ENCODE data around the gene TLCD3A. TPM values are rescaled to one million over a fixed set of nuclear protein-coding genes. Genes with fewer than 3 reads are reported as not detected.
"Not testable (repeated sequence)": the region's sequence is repeated elsewhere in the genome, so short reads cannot be mapped to it uniquely, and the experiment has no call there.

TLCD3A gene
- total and polyA plus RNA-seq, 2 of the 4 experiments (the other 2 are of a cell fraction) = 15.2 to 35.0 TPM

DNA sequence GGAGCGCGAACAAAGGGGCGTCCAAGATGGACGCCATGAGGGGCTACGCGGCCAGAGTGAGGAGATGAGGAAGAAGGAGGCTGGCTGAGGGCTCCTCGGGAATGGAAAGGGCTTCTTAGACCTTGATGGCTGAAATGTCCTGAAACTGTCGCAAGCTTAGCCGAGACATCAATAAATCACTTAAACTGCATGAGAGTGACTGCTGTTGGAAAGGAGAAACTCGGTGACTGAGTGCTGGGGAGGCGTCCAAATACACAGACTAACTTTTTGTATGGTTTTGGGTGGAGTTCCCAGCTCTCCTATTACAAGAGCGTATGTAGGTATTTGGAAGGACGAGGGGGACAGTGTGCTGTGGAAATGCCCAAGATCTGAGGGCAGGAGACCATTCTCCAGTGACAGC lies 21.0 kb downstream of the TLCD3A start:
- Histone ChIP-seq H2BK5ac (ENCODE audit: low read depth, low read length, poor library complexity, severe bottlenecking) (no peak overlapping the region), H3K4me1 (ENCODE audit: control insufficient read depth, insufficient read depth, low read length) (peaks cover 10% of the 10 kb centered on the region), H3K14ac (replicated peaks; ENCODE audit: low read depth, low read length) (no peak overlapping the region), H3K4ac (ENCODE audit: low read depth, low read length) (no peak overlapping the region), H3K36me3 (ENCODE audit: control insufficient read depth, insufficient read depth, low read length) (peaks cover 8% of the 10 kb centered on the region), H3K18ac (ENCODE audit: low read depth, low read length) (no peak overlapping the region), H3K79me1 (ENCODE audit: low read depth in 1 of 2, low read length in 2 of 2) (peaks cover 18 to 31% of the 10 kb centered on the region in 2 experiments), H3K4me3 (ENCODE audit: insufficient read depth, low read depth, low read length) (no peak overlapping the region), H2AK9ac (replicated peaks; ENCODE audit: low read depth, low read length, poor library complexity) (peak overlapping the region; percentile 34), H3K23ac (ENCODE audit: low read depth, low read length) (no peak overlapping the region), H2AFZ (replicated peaks; ENCODE audit: low read length, poor library complexity) (no peak overlapping the region), H4K5ac (ENCODE audit: low read depth, low read length) (no peak overlapping the region), H3K4me2 (ENCODE audit: low read depth, low read length) (no peak overlapping the region), H3K9ac (ENCODE audit: low read depth, low read length) (no peak overlapping the region), H3K27ac (ENCODE audit: insufficient read depth, low read length) (no peak overlapping the region), H2BK120ac (ENCODE audit: low read depth, low read length) (no peak overlapping the region), H2BK15ac (ENCODE audit: low read depth, low read length) (no peak overlapping the region), H3K56ac (ENCODE audit: extremely low read depth, insufficient read depth, low read length) (no peak overlapping the region), H2AK5ac (ENCODE audit: low read depth, low read length) (no peak overlapping the region; the same call in 1 of the 2 replicates), H3K9me3 (ENCODE audit: control insufficient read depth, insufficient read depth, low read length) (no peaks in the 10 kb centered on the region), H3K27me3 (ENCODE audit: control insufficient read depth, insufficient read depth, low read length) (no peaks in the 10 kb centered on the region), H2BK20ac (ENCODE audit: low read depth, low read length) (no peak overlapping the region), H4K8ac (ENCODE audit: low read depth in 2 of 2, low read length in 2 of 2) (no peak overlapping the region; a peak in 2 of 4 replicates), H3K9me1 (ENCODE audit: insufficient read depth, low read length) (0 out of 2 replicates have a peak, but pooled peaks cover 14% of the 10 kb centered on the region), H4K20me1 (ENCODE audit: insufficient read depth, low read length) (0 out of 2 replicates have a peak, but pooled peaks cover 4% of the 10 kb centered on the region), H4K91ac (ENCODE audit: insufficient read depth, low read depth, low read length) (no peak overlapping the region)
- in situ Hi-C loops (cut with MboI; ENCODE audit: low sequenced_read_pairs) (no loop called here), dilution Hi-C loops (cut with HindIII; ENCODE audit: low sequenced_read_pairs, unreplicated experiment) (no loop called here), intact Hi-C loops (cut with micrococcal nuclease) (no loop called here)
- ATAC-seq (ENCODE audit: low read depth) (no peak), DNase-seq (no peak)
- POLR2A ChIA-PET (ENCODE audit: unreplicated experiment) = no interaction called here
- no CpG with 5 or more reads among the region's 13 CpGs for WGBS, 2 experiments (ENCODE audit: extremely low coverage in 2 of 2, insufficient read length in 1 of 2)
- no peak for TF ChIP-seq MXI1 (IDR thresholded peaks at IDR 0.05; ENCODE audit: borderline replicate concordance, low read depth, low read length)
- no peak for TF ChIP-seq FOS (IDR thresholded peaks at IDR 0.05; ENCODE audit: low read depth, low read length)
- TF ChIP-seq RAD21 (IDR thresholded peaks at IDR 0.05; ENCODE audit: low read length) = no peak
- TF ChIP-seq BHLHE40 (IDR thresholded peaks at IDR 0.05; ENCODE audit: low read depth, low read length) = no peak
- TF ChIP-seq RFX5 (IDR thresholded peaks at IDR 0.05; ENCODE audit: low read depth, low read length) = no peak
- BruUV-seq (replicated peaks) = no TSS peak
- CTCF ChIA-PET = interaction anchor here (0.7 to 1.3 kb wide), 2 partner anchors 243 to 341 kb away, joined by 3 to 4 read pairs; partner anchors contain the start of gene TIMM22

- H3K9ac ChIP-seq (ENCODE audit: low read depth, low read length); H2BK20ac ChIP-seq (ENCODE audit: low read depth, low read length); H3K4me2 ChIP-seq (ENCODE audit: low read depth, low read length); H3K4me3 ChIP-seq (ENCODE audit: insufficient read depth, low read depth, low read length); H4K5ac ChIP-seq (ENCODE audit: low read depth, low read length); DNase-seq; H3K56ac ChIP-seq (ENCODE audit: extremely low read depth, insufficient read depth, low read length); dilution Hi-C loops (cut with HindIII; ENCODE audit: low sequenced_read_pairs, unreplicated experiment); H3K9me1 ChIP-seq (ENCODE audit: insufficient read depth, low read length); H2AK9ac ChIP-seq (replicated peaks; ENCODE audit: low read depth, low read length, poor library complexity); H3K23ac ChIP-seq (ENCODE audit: low read depth, low read length); H2BK15ac ChIP-seq (ENCODE audit: low read depth, low read length); H3K4ac ChIP-seq (ENCODE audit: low read depth, low read length); H3K18ac ChIP-seq (ENCODE audit: low read depth, low read length); in situ Hi-C loops (cut with MboI; ENCODE audit: low sequenced_read_pairs); H3K27me3 ChIP-seq (ENCODE audit: control insufficient read depth, insufficient read depth, low read length); H3K9me3 ChIP-seq (ENCODE audit: control insufficient read depth, insufficient read depth, low read length); BruUV-seq (replicated peaks); H4K91ac ChIP-seq (ENCODE audit: insufficient read depth, low read depth, low read length); H2BK5ac ChIP-seq (ENCODE audit: low read depth, low read length, poor library complexity, severe bottlenecking); H4K20me1 ChIP-seq (ENCODE audit: insufficient read depth, low read length); H2AFZ ChIP-seq (replicated peaks; ENCODE audit: low read length, poor library complexity); H4K8ac ChIP-seq (ENCODE audit: low read depth in 2 of 2, low read length in 2 of 2); intact Hi-C loops (cut with micrococcal nuclease); H3K27ac ChIP-seq (ENCODE audit: insufficient read depth, low read length); H2AK5ac ChIP-seq (ENCODE audit: low read depth, low read length); H3K14ac ChIP-seq (replicated peaks; ENCODE audit: low read depth, low read length); ATAC-seq (ENCODE audit: low read depth); H2BK120ac ChIP-seq (ENCODE audit: low read depth, low read length): not testable (repeated sequence)
- ChIA-PET POLR2A (ENCODE audit: unreplicated experiment) (interaction anchor here (0.6 kb wide), 1 partner anchor 705 kb away, joined by 3 read pairs; no protein-coding TSS in a partner anchor), CTCF (interaction anchor here (0.8 to 1.1 kb wide), 3 partner anchors 33 to 241 kb away, joined by 3 read pairs; partner anchors contain the start of gene TIMM22)
- Histone ChIP-seq H3K4me1 (ENCODE audit: control insufficient read depth, insufficient read depth, low read length) (peaks cover 10% of the 10 kb centered on the region), H3K36me3 (ENCODE audit: control insufficient read depth, insufficient read depth, low read length) (peaks cover 17% of the 10 kb centered on the region), H3K79me1 (ENCODE audit: low read depth in 1 of 2, low read length in 2 of 2) (peaks cover 10 to 18% of the 10 kb centered on the region in 2 experiments)
- WGBS, 2 experiments (ENCODE audit: extremely low coverage in 2 of 2, insufficient read length in 1 of 2) = 100% methylated on average over 2 of the region's 9 CpGs; no CpG with 5 or more reads in 1 of the 2 experiments
These were observed 23.0 kb downstream of the TLCD3A start for GRCh38 chr17:755319-755961.
